ENCODE results near the gene JAG1. TPM values are rescaled to one million over a fixed set of nuclear protein-coding genes. Genes with fewer than 3 reads are reported as not detected.

JAG1 gene
- polyA plus RNA-seq, 1 donor, result 29.2 TPM

- no peak for DNase-seq (ENCODE audit: low read depth)
Observed at GRCh38 chr20:10668677-10669368, 5.0 kb downstream of the JAG1 start.

GRCh38 chr20:10667560-10668167, 6.1 kb downstream of the JAG1 start:
- DNase-seq (ENCODE audit: low read depth), result no peak

GRCh38 chr20:10667077-10667401, 6.8 kb downstream of the JAG1 start:
- DNase-seq (ENCODE audit: low read depth), result no peak

- no peak for DNase-seq (ENCODE audit: low read depth)
Observed at GRCh38 chr20:10666221-10667076, 7.3 kb downstream of the JAG1 start.

GRCh38 chr20:10665791-10666190, 8.0 kb downstream of the JAG1 start:
- DNase-seq (ENCODE audit: low read depth), result no peak

- DNase-seq (ENCODE audit: low read depth), result no peak
Observed at GRCh38 chr20:10665027-10665561, 8.7 kb downstream of the JAG1 start.

- DNase-seq (ENCODE audit: low read depth), result no peak
Observed at GRCh38 chr20:10663756-10664155, 10.0 kb downstream of the JAG1 start.

- DNase-seq (ENCODE audit: low read depth), result no peak
Observed at GRCh38 chr20:10662661-10663458, 10.9 kb downstream of the JAG1 start.

GRCh38 chr20:10662151-10662550, 11.6 kb downstream of the JAG1 start:
- no peak for DNase-seq (ENCODE audit: low read depth)

GRCh38 chr20:10661261-10661660, 12.5 kb downstream of the JAG1 start:
- no peak for DNase-seq (ENCODE audit: low read depth)

- no peak for DNase-seq (ENCODE audit: low read depth)
Observed at GRCh38 chr20:10660661-10661060, 13.1 kb downstream of the JAG1 start.

GRCh38 chr20:10659651-10660601, 13.9 kb downstream of the JAG1 start:
- no peak for DNase-seq (ENCODE audit: low read depth)

- no peak for DNase-seq (ENCODE audit: low read depth)
Observed at GRCh38 chr20:10658876-10659632, 14.7 kb downstream of the JAG1 start.

- DNase-seq (ENCODE audit: low read depth), result no peak
Observed at GRCh38 chr20:10658051-10658823, 15.6 kb downstream of the JAG1 start.

GRCh38 chr20:10657453-10657852, 16.3 kb downstream of the JAG1 start:
- DNase-seq (ENCODE audit: low read depth), result no peak

- no peak for DNase-seq (ENCODE audit: low read depth)
Observed at GRCh38 chr20:10655720-10656669, 17.8 kb downstream of the JAG1 start.

- no peak for DNase-seq (ENCODE audit: low read depth)
Observed at GRCh38 chr20:10654630-10655029, 19.2 kb downstream of the JAG1 start.

GRCh38 chr20:10654250-10654610, 19.6 kb downstream of the JAG1 start:
- DNase-seq (ENCODE audit: low read depth), result no peak

All from forelimb muscle (tissue), 1 donor.